GM19397 (cell line): ENCODE results near the gene ZC3H12C.
"Not testable (repeated sequence)": the region's sequence is repeated elsewhere in the genome, so short reads cannot be mapped to it uniquely, and the experiment has no call there.

Experiments used
- ATAC-seq: cut with Tn5 transposase; IDR thresholded peaks from one replicate; pipeline ENCODE4 v1.9.1; 2021; ENCODE audit warnings: mild to moderate bottlenecking, moderate library complexity; ENCODE audit not compliant: unreplicated experiment

Gene ZC3H12C

GRCh38 chr11:110176366-110177085, 83.3 kb downstream of the ZC3H12C start:
- no peak for ATAC-seq

DNA sequence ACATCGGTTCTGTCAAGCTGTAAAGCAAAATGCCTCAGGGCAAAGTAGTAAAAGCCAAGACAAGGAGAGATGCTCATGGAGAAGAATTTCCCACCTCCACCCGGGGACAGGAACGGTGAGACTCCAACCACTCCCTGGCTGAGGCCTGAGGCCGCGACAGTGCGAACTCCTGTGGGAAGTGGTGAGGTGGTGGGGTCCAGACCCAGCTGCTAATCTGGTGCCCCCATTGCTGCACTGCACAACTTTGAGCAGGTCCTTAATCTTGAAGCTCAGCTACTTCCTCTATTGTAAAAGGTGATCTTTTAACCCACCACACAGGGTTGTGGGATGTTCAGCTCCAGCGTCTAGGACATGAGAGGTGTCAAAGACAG, 83.9 kb downstream of the ZC3H12C start:
- ATAC-seq, result no peak

DNA sequence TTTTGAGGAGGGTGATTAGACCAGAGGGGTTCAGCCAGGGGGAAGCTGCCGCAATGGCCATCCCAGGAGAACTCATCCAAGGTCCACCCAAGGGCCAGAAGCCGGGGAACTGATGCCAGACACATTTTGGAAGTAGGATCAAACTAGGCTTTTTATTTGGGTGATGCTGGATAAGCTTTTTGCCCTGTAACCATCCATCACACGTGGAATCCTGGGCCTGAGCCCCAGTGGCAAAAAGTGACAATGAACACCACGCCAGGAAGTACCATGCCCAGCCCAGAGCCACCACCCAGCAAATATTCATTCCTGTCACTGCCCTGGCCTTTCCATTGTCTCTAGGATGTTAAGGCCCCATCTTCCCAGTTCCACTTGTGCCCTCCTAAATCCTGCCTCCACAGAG, 85.9 kb downstream of the ZC3H12C start:
- ATAC-seq, result no peak

GRCh38 chr11:110182886-110183285, 89.7 kb downstream of the ZC3H12C start:
- no peak for ATAC-seq

DNA sequence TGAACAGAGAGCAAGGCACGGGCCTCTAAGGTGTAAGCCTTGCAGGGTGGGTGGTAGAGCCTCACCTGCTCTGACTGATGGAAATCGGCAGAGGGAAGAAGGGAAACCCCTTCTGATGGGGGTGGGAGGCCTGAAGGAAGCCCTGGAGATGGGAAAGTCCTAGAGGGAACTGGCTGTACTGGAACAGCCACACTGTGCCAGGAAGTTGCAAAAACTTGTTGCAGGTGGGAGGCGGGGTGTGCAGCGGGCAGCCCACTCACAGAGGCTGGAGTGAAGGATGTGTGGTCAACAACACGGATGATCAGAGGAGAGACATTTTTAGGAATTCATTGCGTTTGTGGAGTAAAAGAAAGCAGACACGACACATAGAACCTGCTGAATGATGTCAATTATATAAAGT, 91.3 kb downstream of the ZC3H12C start:
- no peak for ATAC-seq

DNA sequence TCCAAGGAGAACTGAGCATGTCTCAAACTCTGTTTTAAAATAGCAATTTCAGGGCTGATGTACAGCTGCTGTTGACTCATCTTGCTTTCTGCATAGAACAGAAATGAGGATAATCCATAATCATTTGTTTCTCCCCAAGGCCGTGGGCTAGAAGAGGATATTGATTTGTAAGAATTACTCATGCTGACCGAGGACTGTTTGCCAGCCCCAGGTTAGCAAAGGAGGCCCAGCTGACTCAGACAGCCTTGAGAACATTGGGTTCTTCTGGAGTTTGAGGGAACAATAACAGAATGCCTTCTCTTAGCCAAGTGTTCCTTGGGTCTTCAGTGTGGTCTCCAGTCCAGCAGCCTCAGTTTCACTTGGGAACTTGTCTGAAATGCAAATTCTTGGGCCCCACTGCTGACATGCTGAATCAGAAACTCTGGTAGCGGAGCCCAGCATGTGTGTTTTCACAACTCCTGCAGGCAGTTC, 92.0 kb downstream of the ZC3H12C start:
- ATAC-seq, result no peak

DNA sequence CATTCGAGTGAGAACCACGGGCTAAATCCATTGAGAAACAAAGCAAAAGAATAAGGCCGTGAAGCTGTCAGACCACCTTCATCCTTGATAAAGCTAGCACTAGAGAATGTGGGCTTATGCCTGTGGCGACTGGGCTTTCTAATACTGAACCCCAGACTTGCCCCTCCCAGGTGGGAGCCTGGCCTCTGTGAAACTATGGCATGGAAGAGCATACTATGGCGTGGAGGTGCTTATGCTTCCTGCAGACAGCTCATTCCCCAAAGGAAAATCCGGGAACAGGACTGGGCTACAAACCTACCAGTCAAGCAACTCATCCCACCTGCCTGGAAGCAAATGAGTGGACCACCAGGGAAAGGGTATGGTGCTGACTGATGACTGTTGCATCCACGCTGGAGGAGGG, 92.4 kb downstream of the ZC3H12C start:
- no peak for ATAC-seq

DNA sequence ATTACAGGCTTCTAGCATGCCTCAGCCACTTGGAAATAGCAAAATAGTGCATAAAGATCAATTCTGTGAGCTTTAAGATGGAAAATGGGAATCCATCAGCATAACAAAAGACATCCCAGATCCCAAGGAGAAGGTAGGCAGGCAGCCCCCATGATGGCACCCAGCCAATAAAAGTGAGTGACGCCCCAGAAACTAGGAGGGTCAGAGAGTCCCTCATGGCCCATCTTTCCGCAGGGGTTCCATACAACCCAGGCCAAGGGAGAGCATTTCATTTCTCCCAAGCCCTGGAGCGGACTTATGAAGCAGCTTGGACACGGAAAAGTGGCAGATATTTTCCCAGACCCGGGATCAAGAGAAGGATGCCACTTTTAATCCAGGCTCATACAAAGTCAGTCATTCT, 93.3 kb downstream of the ZC3H12C start:
- no peak for ATAC-seq

DNA sequence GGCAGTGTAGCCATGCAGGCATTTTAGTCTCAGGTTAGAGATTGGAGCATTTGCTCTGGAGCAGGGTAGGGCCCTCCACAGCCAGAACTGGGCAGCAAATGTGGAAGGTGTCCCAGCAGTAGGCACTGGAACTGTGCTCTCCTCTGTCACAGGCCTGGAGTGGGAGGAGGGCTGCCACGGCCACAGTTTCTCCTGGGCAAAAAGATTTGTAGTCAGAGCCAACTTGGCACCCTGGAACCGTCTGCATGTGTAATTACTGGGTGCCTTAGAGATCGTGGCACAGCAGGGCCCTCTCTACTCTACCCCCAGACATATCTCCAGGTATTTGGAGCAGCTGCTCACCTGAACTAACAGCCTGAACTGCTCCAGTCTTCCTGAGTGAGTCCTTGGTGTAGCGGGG, 93.7 kb downstream of the ZC3H12C start:
- no peak for ATAC-seq

- no peak for ATAC-seq
Measured at GRCh38 chr11:110187731-110188130, 94.5 kb downstream of the ZC3H12C start.

DNA sequence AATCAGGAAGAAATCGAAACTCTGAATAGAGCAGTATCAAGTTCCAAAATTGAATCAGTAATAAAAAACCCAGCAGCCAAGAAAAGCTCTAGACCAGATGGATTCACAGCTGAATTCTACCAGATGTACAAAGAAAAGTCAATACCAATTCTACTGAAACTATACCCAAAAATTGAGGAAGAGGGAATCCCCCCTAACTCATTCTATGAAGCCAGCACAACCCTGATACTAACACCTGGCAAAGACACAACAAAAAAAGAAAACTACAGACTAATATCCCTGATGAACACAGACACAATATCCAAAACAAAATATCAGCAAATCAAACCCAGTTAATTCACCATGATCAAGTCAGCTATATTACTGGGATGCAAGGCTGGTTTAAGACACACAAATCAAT, 97.7 kb downstream of the ZC3H12C start:
- ATAC-seq, result no peak

DNA sequence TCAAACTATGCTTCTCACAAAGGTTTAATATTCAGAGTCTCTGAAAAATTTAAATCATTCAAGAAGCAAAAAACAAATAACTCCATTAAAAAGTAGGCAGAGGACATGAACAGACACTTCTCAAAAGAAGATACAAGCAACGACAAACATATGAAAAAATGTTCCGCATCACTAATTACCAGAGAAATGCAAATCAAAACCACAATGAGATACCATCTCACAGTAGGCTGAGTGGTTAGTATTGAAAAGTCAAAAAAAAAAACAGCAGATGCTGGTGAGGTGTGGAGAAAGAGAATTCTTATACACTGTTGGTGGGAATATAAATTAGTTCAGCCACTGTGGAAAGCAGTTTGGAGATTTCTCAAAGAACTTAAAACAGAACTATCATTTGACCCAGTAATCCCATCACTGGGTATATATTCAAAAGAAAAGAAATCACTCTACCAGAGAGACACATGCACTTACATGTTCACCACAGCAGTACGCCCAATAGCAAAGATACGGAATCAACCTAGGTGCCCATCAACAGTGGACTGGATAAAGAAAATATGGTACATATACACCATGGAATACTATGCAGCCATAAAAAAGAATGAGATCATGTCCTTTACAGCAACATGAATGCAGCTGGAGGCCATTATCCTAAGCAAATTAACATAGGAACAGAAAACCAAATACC, 99.6 kb downstream of the ZC3H12C start:
- ATAC-seq, result not testable (repeated sequence)

GRCh38 chr11:110194211-110194766, 101.1 kb downstream of the ZC3H12C start:
- not testable (repeated sequence) for ATAC-seq

GRCh38 chr11:110196241-110196754, 103.1 kb downstream of the ZC3H12C start:
- ATAC-seq, result no peak

DNA sequence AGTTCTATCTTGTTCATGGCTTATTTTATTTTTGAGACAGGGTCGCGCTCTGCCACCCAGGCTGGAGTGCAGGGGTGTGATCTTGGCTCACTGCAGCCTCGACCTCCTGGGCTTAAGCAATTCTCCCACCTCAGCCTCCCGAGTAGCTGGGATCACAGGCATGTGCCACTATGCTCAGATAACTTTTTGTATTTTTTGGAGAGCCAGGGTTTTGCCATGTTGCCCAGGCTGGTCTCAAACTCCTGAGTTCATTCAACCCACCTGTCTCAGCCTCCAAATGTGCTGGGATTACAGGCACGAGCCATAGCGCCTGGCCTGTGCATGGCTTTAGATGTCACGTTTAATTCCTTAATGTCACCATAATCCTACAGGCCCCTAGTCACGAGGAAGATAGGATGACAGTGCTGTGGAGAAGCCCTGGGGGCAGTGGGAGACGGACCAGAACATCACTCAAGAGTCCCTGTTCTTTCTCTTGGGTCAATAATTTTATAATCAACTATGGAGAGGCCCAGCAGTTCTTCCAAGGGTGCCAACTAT, 103.8 kb downstream of the ZC3H12C start:
- ATAC-seq, result no peak

- ATAC-seq, result no peak
Measured at GRCh38 chr11:110198031-110198729, 105.0 kb downstream of the ZC3H12C start.

DNA sequence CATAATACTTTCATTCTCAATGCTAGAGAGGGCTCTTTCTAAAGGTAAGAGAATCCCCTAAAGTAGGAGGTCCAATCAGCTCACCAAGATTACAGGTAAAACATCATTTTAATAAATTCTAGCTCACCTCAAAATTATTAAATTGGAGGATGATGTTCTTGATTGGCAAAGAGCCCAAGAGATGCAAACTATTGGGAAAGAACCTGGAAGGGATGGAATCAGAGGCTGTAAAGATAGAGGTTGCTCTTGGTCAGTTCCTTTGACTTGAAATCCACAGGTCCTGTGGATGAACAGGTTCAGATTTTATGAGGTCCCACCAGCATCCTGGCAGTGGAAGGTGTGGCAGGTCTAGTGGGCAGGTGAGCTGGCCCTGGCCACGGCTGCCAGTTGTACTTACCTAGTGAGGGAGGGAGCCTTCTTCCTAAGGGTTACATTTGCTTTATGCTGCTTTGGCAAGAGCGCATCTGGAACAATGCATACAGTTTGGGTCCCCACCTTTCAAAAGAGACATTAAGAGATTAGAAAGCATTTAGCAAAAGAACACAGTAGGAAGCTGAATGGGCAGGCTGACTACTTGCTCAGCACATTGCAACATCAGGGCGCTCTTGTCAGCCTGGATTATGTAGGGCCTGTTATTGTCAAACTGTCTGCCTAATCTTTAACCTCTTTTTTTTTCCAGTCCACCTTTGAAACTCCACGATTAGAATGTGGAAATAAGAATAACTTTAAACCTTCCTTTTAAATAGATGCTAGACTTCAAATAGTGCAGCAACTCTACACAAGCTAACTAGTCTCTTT, 106.2 kb downstream of the ZC3H12C start:
- no peak for ATAC-seq

- no peak for ATAC-seq
Measured at GRCh38 chr11:110200241-110200640, 107.0 kb downstream of the ZC3H12C start.

DNA sequence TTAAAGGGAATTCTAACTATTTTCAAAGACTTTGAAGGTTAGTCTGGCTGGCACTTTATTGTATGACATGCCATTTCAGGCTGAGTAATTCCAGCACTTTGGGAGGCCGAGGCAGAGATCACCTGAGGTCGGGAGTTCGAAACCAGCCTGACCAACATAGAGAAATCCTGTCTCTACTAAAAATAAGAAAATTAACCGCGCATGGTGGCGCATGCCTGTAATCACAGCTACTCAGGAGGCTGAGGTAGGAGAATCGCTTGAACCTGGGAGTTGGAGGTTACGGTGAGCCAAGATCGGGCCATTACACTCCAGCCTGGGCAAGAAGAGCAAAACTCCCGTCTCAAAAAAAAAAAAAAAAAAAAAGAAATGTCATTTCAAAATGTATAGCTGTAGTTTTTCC, 107.6 kb downstream of the ZC3H12C start:
- ATAC-seq, result no peak

GRCh38 chr11:110207123-110207522, 113.9 kb downstream of the ZC3H12C start:
- no peak for ATAC-seq
